IMR-90 (cell line): ENCODE data around the gene C17orf50. TPM values are rescaled to one million over a fixed set of nuclear protein-coding genes. Genes with fewer than 3 reads are reported as not detected.

ENCODE experiments used
- NFE2L2 ChIP-seq: fragments of 150-350 bp; IDR thresholded peaks from 2 replicates; pipeline ENCODE4 v1.6.1; 2016; ENCODE audit warnings: low read depth, mild to moderate bottlenecking, low read length
- SMC3 ChIP-seq: fragments of 150-350 bp; IDR thresholded peaks from 2 replicates; pipeline ENCODE4 v1.6.1; 2016; ENCODE audit warnings: low read depth, mild to moderate bottlenecking, antibody characterized with exemption, low read length, moderate library complexity
- polyA plus RNA-seq, 3 experiments: library from polyadenylated mRNA; depleted of rRNA; stranded (reverse); fragments of >200 nt; gene quantifications; 2 replicates each; pipeline ENCODE4 v1.2.3, GENCODE V29; 2012; ENCODE audit warnings: low replicate concordance in 1 of 3
- total RNA-seq: library from RNA; depleted of rRNA; stranded (reverse); fragments of >200 nt; gene quantifications from 2 replicates; pipeline ENCODE4 v1.2.3, GENCODE V29; 2012

C17orf50 gene
- total and polyA plus RNA-seq, 2 of the 4 experiments (the other 2 are of a cell fraction): not detected

- TF ChIP-seq SMC3 (no peak), NFE2L2 (no peak)
Observed at GRCh38 chr17:35808240-35808961, 47.7 kb downstream of the C17orf50 start (continued).
